ENCODE results near the gene OR6B3. TPM values are rescaled to one million over a fixed set of nuclear protein-coding genes. Genes with fewer than 3 reads are reported as not detected.
"Not testable (repeated sequence)": the region's sequence is repeated elsewhere in the genome, so short reads cannot be mapped to it uniquely, and the experiment has no call there.

Gene OR6B3
- not detected for total RNA-seq

- DNase-seq: no peak
Measured at GRCh38 chr2:240053173-240054155, at the start of gene OR6B3. Gene OR6B3 (minus strand): TSS chr2:240053521.

GRCh38 chr2:240098349-240098748, 45.0 kb upstream of the OR6B3 start:
- no peak for DNase-seq

GRCh38 chr2:240095556-240096523, 42.5 kb upstream of the OR6B3 start:
- DNase-seq: no peak

- no peak for DNase-seq
Measured at GRCh38 chr2:240089306-240089705, 36.0 kb upstream of the OR6B3 start.

GRCh38 chr2:240086563-240086962, 33.2 kb upstream of the OR6B3 start:
- no peak for DNase-seq

- no peak for DNase-seq
Measured at GRCh38 chr2:240078631-240079030, 25.3 kb upstream of the OR6B3 start.

- no peak for DNase-seq
Measured at GRCh38 chr2:240077442-240077841, 24.1 kb upstream of the OR6B3 start.

- DNase-seq: no peak
Measured at GRCh38 chr2:240074545-240074944, 21.2 kb upstream of the OR6B3 start.

GRCh38 chr2:240070907-240071306, 17.6 kb upstream of the OR6B3 start:
- DNase-seq: no peak

- no peak for DNase-seq
Measured at GRCh38 chr2:240069829-240070228, 16.5 kb upstream of the OR6B3 start.

GRCh38 chr2:240068193-240068592, 14.9 kb upstream of the OR6B3 start:
- no peak for DNase-seq

- no peak for DNase-seq
Measured at GRCh38 chr2:240066489-240066888, 13.2 kb upstream of the OR6B3 start.

- no peak for DNase-seq
Measured at GRCh38 chr2:240064898-240065297, 11.6 kb upstream of the OR6B3 start.

GRCh38 chr2:240060977-240061591, 7.8 kb upstream of the OR6B3 start:
- DNase-seq: peak; percentile 26

- DNase-seq: no peak
Measured at GRCh38 chr2:240056678-240057077, 3.4 kb upstream of the OR6B3 start.

- no peak for DNase-seq
Measured at GRCh38 chr2:240055177-240055917, 2.0 kb upstream of the OR6B3 start.

GRCh38 chr2:240052524-240052923, 797 bp downstream of the OR6B3 start:
- no peak for DNase-seq

- DNase-seq: no peak
Measured at GRCh38 chr2:240051697-240052096, 1.6 kb downstream of the OR6B3 start.

- DNase-seq: no peak
Measured at GRCh38 chr2:240050278-240050677, 3.0 kb downstream of the OR6B3 start.

GRCh38 chr2:240048237-240048636, 5.1 kb downstream of the OR6B3 start:
- no peak for DNase-seq

- DNase-seq: no peak
Measured at GRCh38 chr2:240045098-240045497, 8.2 kb downstream of the OR6B3 start.

- DNase-seq: not testable (repeated sequence)
Measured at GRCh38 chr2:240044096-240044495, 9.2 kb downstream of the OR6B3 start.
